K562 (cell line): Measurements from ENCODE around the gene TPPP. TPM values are rescaled to one million over a fixed set of nuclear protein-coding genes. Genes with fewer than 3 reads are reported as not detected.

Experiments
- ATF7 ChIP-seq: fragments of 450-650 bp; IDR thresholded peaks from 2 replicates; pipeline ENCODE4 v1.7.1; 2014; ENCODE audit warnings: mild to moderate bottlenecking, moderate library complexity
- CBFB ChIP-seq: sonication (generic); formaldehyde crosslinking; IDR thresholded peaks from 2 replicates; pipeline ENCODE4 v1.4.0; 2020; ENCODE audit warnings: mild to moderate bottlenecking, missing genetic modification reagents
- E2F4 ChIP-seq: sonication (generic); formaldehyde crosslinking; IDR thresholded peaks from 2 replicates; pipeline ENCODE4 v1.8.0; 2022; ENCODE audit warnings: mild to moderate bottlenecking, low read depth, missing genetic modification reagents
- HMG20A ChIP-seq: fragments of 450-650 bp; formaldehyde crosslinking; conservative IDR thresholded peaks from 2 replicates; pipeline ENCODE4 v1.4.0; 2020; ENCODE audit warnings: mild to moderate bottlenecking, mixed read lengths
- KDM5B ChIP-seq: fragments of 200-600 bp; sonication (generic); IDR thresholded peaks from 2 replicates; pipeline ENCODE4 v1.6.1; 2012; ENCODE audit warnings: low read depth, mild to moderate bottlenecking, moderate library complexity, low read length, control low read depth, inconsistent platforms; ENCODE audit not compliant: insufficient replicate concordance
- L3MBTL2 ChIP-seq: fragments of 450-650 bp; IDR thresholded peaks from 2 replicates; pipeline ENCODE4 v1.6.1; 2016; ENCODE audit warnings: mild to moderate bottlenecking, moderate library complexity
- MAX ChIP-seq: sonication (generic); formaldehyde crosslinking; IDR thresholded peaks from 2 replicates; pipeline ENCODE4 v1.9.0; 2022; ENCODE audit warnings: mild to moderate bottlenecking, missing genetic modification reagents
- MTA3 ChIP-seq: fragments of 450-650 bp; formaldehyde crosslinking; IDR thresholded peaks from 2 replicates; pipeline ENCODE4 v1.6.1; 2017; ENCODE audit warnings: mild to moderate bottlenecking, borderline replicate concordance
- NFIC ChIP-seq: fragments of 450-650 bp; IDR thresholded peaks from 2 replicates; pipeline ENCODE4 v1.6.1; 2017; ENCODE audit warnings: mild to moderate bottlenecking, inconsistent platforms
- NFRKB ChIP-seq: fragments of 450-650 bp; IDR thresholded peaks from 2 replicates; pipeline ENCODE4 v1.6.1; 2016; ENCODE audit warnings: low read depth
- NRF1 ChIP-seq, 2 experiments: fragments of 450-650 bp; IDR thresholded peaks in 1 of 2; conservative IDR thresholded peaks in 1 of 2; 2 replicates each; pipeline ENCODE4 v1.6.1; 2014; ENCODE audit warnings: mild to moderate bottlenecking in 2 of 2
- PHF8 ChIP-seq: fragments of 200-600 bp; sonication (generic); IDR thresholded peaks from 2 replicates; pipeline ENCODE4 v1.6.1; 2012; ENCODE audit warnings: mixed run types, mild to moderate bottlenecking, inconsistent platforms, low read length, moderate library complexity, borderline replicate concordance
- SAFB ChIP-seq: fragments of 200-400 bp; formaldehyde crosslinking; IDR thresholded peaks from 2 replicates; pipeline ENCODE4 v1.6.1; 2017; ENCODE audit warnings: low read depth, low read length, borderline replicate concordance
- ZKSCAN8 ChIP-seq: fragments of 200-800 bp; sonication (Bioruptor generic); IDR thresholded peaks from 2 replicates; pipeline ENCODE4 v1.6.1; 2016; ENCODE audit warnings: missing genetic modification characterization, missing compliant biosample characterization
- ZNF263 ChIP-seq: sonication (generic); formaldehyde crosslinking; IDR thresholded peaks from 2 replicates; pipeline ENCODE4 v1.8.0; 2022; ENCODE audit warnings: mild to moderate bottlenecking, missing genetic modification reagents, borderline replicate concordance
- ZSCAN29 ChIP-seq: fragments of 450-650 bp; IDR thresholded peaks from 2 replicates; pipeline ENCODE4 v1.6.1; 2017
- polyA plus RNA-seq, 8 experiments: library from polyadenylated mRNA; depleted of rRNA in 4 of 8; stranded (reverse) in 5 of 8; unstranded in 3 of 8; fragments of >200 nt; fragmentation: Nextera tagmentation in 2 of 8; fragmentation: Illumina TruSeq in 1 of 8; extraction: Ambion mirVana in 2 of 8; extraction: Trizol in 1 of 8; gene quantifications; 2 replicates each; pipeline versions ENCODE4 v1.2.1 to v1.2.3, GENCODE V29; 2011 to 2014; ENCODE audit warnings: inconsistent platforms in 1 of 8, missing spikeins in 1 of 8
- total RNA-seq, 7 experiments: library from RNA; depleted of rRNA in 6 of 7; stranded (reverse); fragments of >200 nt in 6 of 7; fragmentation: Illumina TruSeq in 2 of 7; extraction: Trizol in 2 of 7; gene quantifications; 2 replicates each; pipeline versions ENCODE4 v1.2.1 to v1.2.3, GENCODE V29; 2011 to 2021; ENCODE audit warnings: low replicate concordance in 1 of 7

TPPP gene
- total and polyA plus RNA-seq, 9 of the 15 experiments (the other 6 are each of a cell fraction or from before 2014, with no cell fraction given) = 0.01 to 0.07 (median 0.03) TPM; not detected in 6

- TF ChIP-seq E2F4 = 0 out of 2 replicates have a peak, but pooled peaks have one; percentile 13
- peak; percentile 15 for TF ChIP-seq KDM5B
- no peak for TF ChIP-seq CBFB (CRISPR knock-in tag)
- TF ChIP-seq NRF1 (conservative IDR thresholded peaks at IDR 0.05 in 1 of 2, IDR thresholded peaks at IDR 0.05 in 1 of 2) = peak; percentile 56 to 68; a peak in 2 of 4 replicates
- no peak for TF ChIP-seq NFRKB
- no peak for TF ChIP-seq ZKSCAN8 (CRISPR knock-in tag)
- peak; percentile 28; the same call in 1 of the 2 replicates for TF ChIP-seq ZNF263 (CRISPR knock-in tag)
- TF ChIP-seq ATF7 = 0 out of 2 replicates have a peak, but pooled peaks have one; percentile 19
- TF ChIP-seq PHF8 = peak; percentile 27; the same call in 1 of the 2 replicates
- peak; percentile 50; the same call in 1 of the 2 replicates for TF ChIP-seq MAX
- 0 out of 2 replicates have a peak, but pooled peaks have one; percentile 17 for TF ChIP-seq L3MBTL2
- TF ChIP-seq ZSCAN29 = peak; percentile 94
- TF ChIP-seq SAFB = peak; percentile 74; the same call in 1 of the 2 replicates
- peak; percentile 47; the same call in 1 of the 2 replicates for TF ChIP-seq MTA3
- TF ChIP-seq HMG20A (CRISPR knock-in tag) = no peak
- peak; percentile 81 for TF ChIP-seq NFIC
Measured at GRCh38 chr5:612498-613424, 80.4 kb downstream of the TPPP start (continued).
